GM21528 (cell line): ENCODE results near the gene HTR3D.
"Not testable (repeated sequence)": the region's sequence is repeated elsewhere in the genome, so short reads cannot be mapped to it uniquely, and the experiment has no call there.

Experiments
- ATAC-seq: cut with Tn5 transposase; IDR thresholded peaks from one replicate; pipeline ENCODE4 v1.9.1; 2021; ENCODE audit warnings: mild to moderate bottlenecking, moderate library complexity; ENCODE audit not compliant: unreplicated experiment, low FRiP score

The HTR3D gene

GRCh38 chr3:184015381-184016019 is 16.0 kb upstream of the HTR3D start:
- no peak for ATAC-seq

- no peak for ATAC-seq
These were observed 15.4 kb upstream of the HTR3D start for GRCh38 chr3:184016169-184016570.

GRCh38 chr3:184016811-184017671 is 14.5 kb upstream of the HTR3D start:
- peak; percentile 81 for ATAC-seq

- peak; percentile 98 for ATAC-seq
These were observed 13.7 kb upstream of the HTR3D start, which contains the start of gene ABCC5 for GRCh38 chr3:184017672-184018423. ABCC5 (minus strand) TSS chr3:184017884; CDS start chr3:184014392, 3,492 bp downstream.

GRCh38 chr3:184018424-184018973 is 13.0 kb upstream of the HTR3D start:
- ATAC-seq = no peak

- ATAC-seq = no peak
These were observed 9.2 kb upstream of the HTR3D start for GRCh38 chr3:184022323-184022722.

- not testable (repeated sequence) for ATAC-seq
These were observed 6.3 kb upstream of the HTR3D start for GRCh38 chr3:184025256-184025655.

- ATAC-seq = not testable (repeated sequence)
These were observed 3.2 kb upstream of the HTR3D start for GRCh38 chr3:184028275-184028890.

GRCh38 chr3:184029443-184029842 is 2.1 kb upstream of the HTR3D start:
- no peak for ATAC-seq

- ATAC-seq = no peak
These were observed 1.0 kb upstream of the HTR3D start for GRCh38 chr3:184030536-184030935.

- ATAC-seq = no peak
These were observed 6.3 kb downstream of the HTR3D start for GRCh38 chr3:184037816-184038215.

- ATAC-seq = not testable (repeated sequence)
These were observed 6.8 kb downstream of the HTR3D start for GRCh38 chr3:184038307-184038706.

- no peak for ATAC-seq
These were observed 7.9 kb downstream of the HTR3D start for GRCh38 chr3:184039414-184039813.

GRCh38 chr3:184040010-184040409 is 8.5 kb downstream of the HTR3D start:
- ATAC-seq = no peak

- ATAC-seq = no peak
These were observed 11.1 kb downstream of the HTR3D start for GRCh38 chr3:184042617-184043016.

GRCh38 chr3:184045995-184046394 is 14.5 kb downstream of the HTR3D start:
- ATAC-seq = no peak

GRCh38 chr3:184050217-184050847 is 18.8 kb downstream of the HTR3D start:
- ATAC-seq = no peak

- ATAC-seq = no peak
These were observed 21.2 kb downstream of the HTR3D start, which contains the start of gene HTR3C for GRCh38 chr3:184052767-184053166. HTR3C (plus strand) TSS chr3:184053047; CDS start chr3:184053081, 34 bp downstream.

GRCh38 chr3:184058029-184058428 is 26.5 kb downstream of the HTR3D start:
- no peak for ATAC-seq

GRCh38 chr3:184059424-184059823 is 27.9 kb downstream of the HTR3D start:
- no peak for ATAC-seq
